ENCODE results near the gene MGAT5B. TPM values are rescaled to one million over a fixed set of nuclear protein-coding genes. Genes with fewer than 3 reads are reported as not detected.

Gene MGAT5B
- total and polyA plus RNA-seq, 7 donors: 0.16 to 0.83 (median 0.51) TPM; not detected in 2

DNA sequence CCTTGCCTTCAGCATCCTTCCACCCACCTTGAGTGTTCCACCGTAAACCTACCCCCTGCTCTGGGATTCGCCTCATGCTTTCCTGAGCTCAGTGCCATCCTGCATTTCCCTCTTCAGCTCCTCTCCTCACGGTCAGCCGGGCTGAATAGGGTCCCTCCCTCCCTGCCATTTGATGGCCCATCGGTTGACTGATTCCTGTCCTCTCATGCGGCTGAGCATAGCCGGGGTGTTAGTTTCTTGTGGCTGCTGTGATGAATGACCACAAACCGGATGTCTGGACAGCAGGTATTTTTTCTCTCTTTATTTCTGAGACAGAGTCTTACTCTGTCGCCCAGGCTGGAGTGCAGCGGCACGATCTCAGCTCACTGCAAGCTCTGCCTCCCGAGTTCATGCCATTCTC, 44.1 kb upstream of the MGAT5B start:
- no peak for TF ChIP-seq POLR2A (IDR thresholded peaks at IDR 0.05)
- Histone ChIP-seq H3K4me3 (no peak overlapping the region), H3K4me1 (no peaks in the 10 kb centered on the region), H3K36me3 (no peaks in the 10 kb centered on the region), H3K27me3 (peaks cover 0 to 32% (median 4%) of the 10 kb centered on the region in 3 donors), H3K27ac (no peak overlapping the region), H3K9me3 (no peaks in the 10 kb centered on the region)
- DNase-seq: no peak
- 73 to 83% methylated on average over 12 of the region's 12 CpGs for WGBS, 2 donors
- intact Hi-C loops (cut with DNase I): no loop called here

DNA sequence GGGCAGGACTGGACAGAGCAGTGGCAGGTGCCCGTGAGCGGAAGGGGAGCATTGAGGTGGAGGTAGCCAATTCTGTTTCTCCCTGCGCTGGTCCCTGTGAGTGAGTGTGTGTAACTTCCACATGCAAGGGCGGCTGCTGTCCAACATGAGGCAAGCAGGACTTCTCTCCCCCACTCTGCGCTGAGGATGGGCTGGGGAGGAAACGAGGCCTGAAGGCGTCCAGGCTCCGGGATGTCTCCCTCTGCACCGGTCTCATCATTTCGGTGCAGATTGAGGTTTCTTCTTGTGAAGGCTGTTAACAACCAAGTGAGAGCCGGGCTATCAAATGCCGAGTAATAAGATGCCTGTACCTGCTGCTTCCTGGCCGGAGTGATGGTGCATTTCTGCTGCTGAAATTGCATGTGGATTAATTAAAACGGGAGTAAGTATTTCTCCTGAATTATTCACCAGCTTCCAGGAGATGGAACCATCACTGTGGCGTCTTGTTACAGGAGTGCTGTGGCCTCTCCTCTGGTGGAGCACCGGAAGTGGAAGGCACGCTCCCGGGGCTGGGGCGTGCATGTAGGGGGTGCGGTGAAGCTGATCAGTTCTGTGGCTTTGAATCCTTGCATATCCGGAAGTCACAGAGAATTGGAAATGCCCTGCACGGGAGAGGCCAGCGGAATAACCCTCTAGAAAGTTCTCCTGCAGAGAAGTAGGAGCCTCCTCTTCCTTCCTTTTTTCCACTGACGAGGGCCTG, 41.7 kb upstream of the MGAT5B start:
- Histone ChIP-seq H3K27ac (no peak overlapping the region), H3K27me3 (peaks cover 0 to 22% (median 0%) of the 10 kb centered on the region in 3 donors), H3K4me3 (no peak overlapping the region), H3K4me1 (no peaks in the 10 kb centered on the region), H3K36me3 (no peaks in the 10 kb centered on the region), H3K9me3 (no peaks in the 10 kb centered on the region)
- DNase-seq: no peak
- intact Hi-C loops (cut with DNase I): no loop called here
- 70 to 73% methylated on average over 24 of the region's 24 CpGs for WGBS, 2 donors
- no peak for TF ChIP-seq EP300 (IDR thresholded peaks at IDR 0.05)
- TF ChIP-seq, protein P1, sequence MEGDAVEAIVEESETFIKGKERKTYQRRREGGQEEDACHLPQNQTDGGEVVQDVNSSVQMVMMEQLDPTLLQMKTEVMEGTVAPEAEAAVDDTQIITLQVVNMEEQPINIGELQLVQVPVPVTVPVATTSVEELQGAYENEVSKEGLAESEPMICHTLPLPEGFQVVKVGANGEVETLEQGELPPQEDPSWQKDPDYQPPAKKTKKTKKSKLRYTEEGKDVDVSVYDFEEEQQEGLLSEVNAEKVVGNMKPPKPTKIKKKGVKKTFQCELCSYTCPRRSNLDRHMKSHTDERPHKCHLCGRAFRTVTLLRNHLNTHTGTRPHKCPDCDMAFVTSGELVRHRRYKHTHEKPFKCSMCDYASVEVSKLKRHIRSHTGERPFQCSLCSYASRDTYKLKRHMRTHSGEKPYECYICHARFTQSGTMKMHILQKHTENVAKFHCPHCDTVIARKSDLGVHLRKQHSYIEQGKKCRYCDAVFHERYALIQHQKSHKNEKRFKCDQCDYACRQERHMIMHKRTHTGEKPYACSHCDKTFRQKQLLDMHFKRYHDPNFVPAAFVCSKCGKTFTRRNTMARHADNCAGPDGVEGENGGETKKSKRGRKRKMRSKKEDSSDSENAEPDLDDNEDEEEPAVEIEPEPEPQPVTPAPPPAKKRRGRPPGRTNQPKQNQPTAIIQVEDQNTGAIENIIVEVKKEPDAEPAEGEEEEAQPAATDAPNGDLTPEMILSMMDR (IDR thresholded peaks at IDR 0.05): no peak
- no peak for TF ChIP-seq POLR2AphosphoS5 (IDR thresholded peaks at IDR 0.05)
- no peak for TF ChIP-seq POLR2A (IDR thresholded peaks at IDR 0.05)

DNA sequence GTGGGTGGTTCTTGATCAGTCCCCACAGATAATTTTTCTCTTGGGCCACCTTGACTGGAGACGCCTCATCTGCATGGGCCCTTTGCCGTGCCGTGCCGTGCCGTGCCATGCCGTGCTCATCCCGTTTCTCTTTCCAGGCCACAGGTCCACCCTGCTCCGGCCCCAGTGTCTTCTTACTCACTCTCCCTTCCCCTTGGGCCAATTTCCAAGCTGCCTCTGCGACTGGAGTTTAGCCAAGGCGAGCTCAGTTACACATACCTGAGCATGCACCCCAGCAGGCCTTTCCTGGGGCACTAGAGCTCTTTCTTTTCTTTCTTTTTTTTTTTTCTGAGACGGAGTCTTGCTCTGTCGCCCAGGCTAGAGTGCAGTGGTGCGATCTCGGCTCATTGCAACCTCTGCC, 40.5 kb upstream of the MGAT5B start:
- no peak overlapping the region for H3K4me3 ChIP-seq
- H3K4me1 ChIP-seq: no peaks in the 10 kb centered on the region
- H3K36me3 ChIP-seq: no peaks in the 10 kb centered on the region
- H3K27ac ChIP-seq: no peak overlapping the region
- H3K9me3 ChIP-seq: no peaks in the 10 kb centered on the region
- TF ChIP-seq, protein P1 (IDR thresholded peaks at IDR 0.05): no peak
- no peak for TF ChIP-seq EP300 (IDR thresholded peaks at IDR 0.05)
- intact Hi-C loops (cut with DNase I): no loop called here
- peaks cover 0 to 14% (median 0%) of the 10 kb centered on the region in 3 donors for H3K27me3 ChIP-seq
- WGBS, 2 donors: 87% methylated on average over 14 of the region's 14 CpGs
- DNase-seq: no peak

DNA sequence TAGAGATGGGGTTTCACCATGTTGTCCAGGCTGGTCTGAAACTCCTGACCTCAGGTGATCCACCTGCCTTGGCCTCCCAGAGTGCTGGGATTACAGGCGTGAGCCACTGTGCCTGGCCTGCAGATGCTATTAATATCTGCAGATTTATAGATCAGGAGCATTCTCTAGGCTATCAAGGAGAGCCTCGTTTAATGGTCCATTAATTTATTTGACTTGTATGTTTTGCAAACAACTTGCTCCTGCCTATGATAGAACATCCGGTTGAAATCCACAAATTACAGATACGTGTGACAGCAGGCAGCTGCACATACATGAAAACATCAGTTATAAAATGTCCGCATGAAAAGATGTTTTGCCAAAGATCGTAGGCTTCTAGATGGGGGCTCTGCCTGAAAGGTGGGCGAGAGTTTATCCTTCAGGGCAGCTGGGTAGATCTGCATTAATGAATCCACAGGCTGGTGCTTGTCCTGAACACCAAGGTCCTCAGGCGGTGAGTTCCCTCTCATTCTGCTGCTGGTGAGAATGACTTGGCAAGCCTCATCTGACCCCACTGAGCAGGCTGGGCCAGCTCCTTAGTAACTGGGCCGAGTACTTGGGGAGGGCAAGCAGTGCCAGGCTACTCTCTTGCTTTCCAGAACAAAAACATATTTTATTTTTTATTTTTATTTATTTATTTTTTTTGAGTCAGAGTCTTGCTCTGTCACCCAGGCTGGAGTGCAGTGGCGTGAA, 37.1 kb upstream of the MGAT5B start:
- H3K4me3 ChIP-seq: no peak overlapping the region
- no peaks in the 10 kb centered on the region for H3K9me3 ChIP-seq
- 71 to 83% methylated on average over 10 of the region's 10 CpGs for WGBS, 2 donors
- no peak overlapping the region for H3K27ac ChIP-seq
- H3K27me3 ChIP-seq: peaks cover 0 to 32% (median 5%) of the 10 kb centered on the region in 3 donors
- no peaks in the 10 kb centered on the region for H3K36me3 ChIP-seq
- H3K4me1 ChIP-seq: no peaks in the 10 kb centered on the region
- TF ChIP-seq POLR2A (IDR thresholded peaks at IDR 0.05) (no peak), EP300 (IDR thresholded peaks at IDR 0.05) (no peak), POLR2AphosphoS5 (IDR thresholded peaks at IDR 0.05) (no peak)
- TF ChIP-seq, protein P1 (IDR thresholded peaks at IDR 0.05): no peak
- intact Hi-C loops (cut with DNase I): no loop called here
- no peak for DNase-seq

DNA sequence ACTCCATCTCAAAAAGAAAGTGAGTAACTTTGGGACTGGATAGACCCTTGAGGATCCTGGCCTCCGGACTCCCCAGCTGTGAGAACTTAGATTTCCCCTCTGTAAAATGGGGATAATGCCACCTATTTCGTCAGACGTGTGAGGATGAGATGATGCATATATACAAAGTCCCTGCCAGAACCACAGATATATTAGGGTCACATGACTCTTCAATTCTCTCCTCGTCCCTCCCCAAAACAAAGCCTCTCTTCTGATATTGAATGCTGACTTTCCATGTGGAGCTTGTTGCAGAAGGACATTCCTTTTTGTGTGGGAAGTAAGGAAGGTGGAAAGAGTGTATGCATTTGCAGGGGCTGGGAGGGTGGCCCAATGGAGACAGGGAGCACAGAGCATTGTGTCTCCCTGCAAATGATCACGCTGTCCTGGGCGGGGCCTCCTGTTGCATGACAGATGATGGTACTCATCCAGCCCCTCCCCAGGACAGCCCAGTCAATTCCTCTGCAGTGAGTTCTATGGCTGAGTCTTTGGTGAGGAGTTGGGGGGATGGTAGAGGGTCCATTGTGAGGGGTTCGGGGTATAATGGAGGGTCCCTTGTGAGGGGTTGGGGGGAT, 35.1 kb upstream of the MGAT5B start:
- Histone ChIP-seq H3K4me1 (no peaks in the 10 kb centered on the region), H3K27me3 (peaks cover 0 to 22% (median 5%) of the 10 kb centered on the region in 3 donors), H3K27ac (no peak overlapping the region), H3K9me3 (no peaks in the 10 kb centered on the region), H3K4me3 (no peak overlapping the region), H3K36me3 (no peaks in the 10 kb centered on the region)
- no peak for DNase-seq
- 82 to 88% methylated on average over 7 of the region's 7 CpGs for WGBS, 2 donors
- intact Hi-C loops (cut with DNase I): no loop called here
- TF ChIP-seq, protein P1 (IDR thresholded peaks at IDR 0.05): no peak
- TF ChIP-seq POLR2AphosphoS5 (IDR thresholded peaks at IDR 0.05) (no peak), POLR2A (IDR thresholded peaks at IDR 0.05) (no peak), EP300 (IDR thresholded peaks at IDR 0.05) (no peak)

Measured in sigmoid colon (tissue), 7 donors.